Vagina (tissue), 2 donors: ENCODE measurements around the gene HMGN2. TPM values are rescaled to one million over a fixed set of nuclear protein-coding genes. Genes with fewer than 3 reads are reported as not detected.

Source experiments
- DNase-seq, 2 donors: peaks; one replicate each; pipeline ENCODE4 v3.0.0-alpha.2; 2017; ENCODE audit errors: extremely low spot score in 2 of 2
- H3K27ac ChIP-seq: fragments of 200-600 bp; sonication (generic); one replicate; pipeline ENCODE4 v1.5.1; 2019
- H3K27me3 ChIP-seq: fragments of 200-600 bp; sonication (generic); one replicate; pipeline ENCODE4 v1.5.1; 2019
- H3K36me3 ChIP-seq, 2 donors: fragments of 200-600 bp; sonication (generic); one replicate each; pipeline ENCODE4 v1.5.1; 2017 to 2019
- H3K4me1 ChIP-seq: fragments of 200-600 bp; sonication (generic); one replicate; pipeline ENCODE4 v1.5.1; 2019
- H3K4me3 ChIP-seq, 2 donors: fragments of 200-600 bp; sonication (generic); 1 replicate in 1 of 2; 2 replicates in 1 of 2; pipeline ENCODE4 v1.5.1; 2016 to 2019
- H3K9me3 ChIP-seq: fragments of 200-600 bp; sonication (generic); one replicate; pipeline ENCODE4 v1.5.1; 2019
- CTCF ChIP-seq, 3 experiments: fragments of 450-650 bp in 2 of 3; fragments of 200-600 bp in 1 of 3; sonication (generic) in 1 of 3; IDR thresholded peaks; one replicate each; pipeline ENCODE4 v1.5.1; 2017 to 2019; ENCODE audit warnings: antibody characterized with exemption in 3 of 3, mild to moderate bottlenecking in 2 of 3, moderate library complexity in 2 of 3
- POLR2A ChIP-seq, 2 donors: fragments of 450-650 bp; IDR thresholded peaks; one replicate each; pipeline ENCODE4 v1.6.1; 2017; ENCODE audit warnings: antibody characterized with exemption in 2 of 2, mild to moderate bottlenecking in 2 of 2, moderate library complexity in 2 of 2
- POLR2AphosphoS5 ChIP-seq, 2 donors: sonication (generic); formaldehyde crosslinking; IDR thresholded peaks; one replicate each; pipeline ENCODE4 v1.9.0; 2017; ENCODE audit warnings: antibody characterized with exemption in 2 of 2, mild to moderate bottlenecking in 2 of 2, low read depth in 1 of 2; ENCODE audit not compliant: insufficient read depth in 1 of 2
- intact Hi-C: fragments of 100-400 bp; cut with DNase I; formaldehyde crosslinking; loops from one replicate; pipeline ENCODE4 v1.15.1; 2023
- total RNA-seq: library from RNA; depleted of rRNA; stranded (reverse); fragments of >200 nt; gene quantifications from one replicate; pipeline ENCODE4 v1.2.3, GENCODE V29; 2016

HMGN2 gene
- total RNA-seq, 1 donor from 2014 or later = 127 TPM

GRCh38 chr1:26434161-26434752 is 38.0 kb upstream of the HMGN2 start:
- Histone ChIP-seq H3K27me3 (no peaks in the 10 kb centered on the region), H3K9me3 (no peaks in the 10 kb centered on the region), H3K4me3 (no peak overlapping the region), H3K36me3 (peaks cover 0 to 38% of the 10 kb centered on the region in 2 donors), H3K4me1 (peaks cover 31% of the 10 kb centered on the region), H3K27ac (no peak overlapping the region)
- DNase-seq = no peak
- TF ChIP-seq POLR2AphosphoS5 (IDR thresholded peaks at IDR 0.05; ENCODE audit: insufficient read depth in 1 of 2, low read depth in 1 of 2) (no peak), CTCF (IDR thresholded peaks at IDR 0.05) (no peak), POLR2A (IDR thresholded peaks at IDR 0.05) (no peak)
- intact Hi-C loops = no loop called here

- no peaks in the 10 kb centered on the region for H3K9me3 ChIP-seq
- intact Hi-C loops = no loop called here
- TF ChIP-seq CTCF (IDR thresholded peaks at IDR 0.05) = no peak
- no peak for TF ChIP-seq POLR2A (IDR thresholded peaks at IDR 0.05)
- TF ChIP-seq POLR2AphosphoS5 (IDR thresholded peaks at IDR 0.05; ENCODE audit: insufficient read depth in 1 of 2, low read depth in 1 of 2) = no peak
- H3K27me3 ChIP-seq = no peaks in the 10 kb centered on the region
- H3K27ac ChIP-seq = no peak overlapping the region
- H3K4me1 ChIP-seq = peaks cover 16% of the 10 kb centered on the region
- H3K4me3 ChIP-seq = no peak overlapping the region
- H3K36me3 ChIP-seq = peaks cover 0 to 68% of the 10 kb centered on the region in 2 donors
- DNase-seq = no peak
Observed at GRCh38 chr1:26438041-26438440, 34.2 kb upstream of the HMGN2 start.

- TF ChIP-seq POLR2A (IDR thresholded peaks at IDR 0.05) = no peak
- no peak for TF ChIP-seq CTCF (IDR thresholded peaks at IDR 0.05)
- no peak for TF ChIP-seq POLR2AphosphoS5 (IDR thresholded peaks at IDR 0.05; ENCODE audit: insufficient read depth in 1 of 2, low read depth in 1 of 2)
- Histone ChIP-seq H3K27ac (no peak overlapping the region), H3K27me3 (no peaks in the 10 kb centered on the region), H3K4me1 (no peaks in the 10 kb centered on the region), H3K36me3 (peaks cover 0 to 87% of the 10 kb centered on the region in 2 donors), H3K9me3 (no peaks in the 10 kb centered on the region), H3K4me3 (no peak overlapping the region)
- intact Hi-C loops = no loop called here
- no peak for DNase-seq
Observed at GRCh38 chr1:26440259-26440658, 32.0 kb upstream of the HMGN2 start.

GRCh38 chr1:26449868-26450267 is 22.4 kb upstream of the HMGN2 start:
- TF ChIP-seq POLR2A (IDR thresholded peaks at IDR 0.05) (no peak), POLR2AphosphoS5 (IDR thresholded peaks at IDR 0.05; ENCODE audit: insufficient read depth in 1 of 2, low read depth in 1 of 2) (no peak), CTCF (IDR thresholded peaks at IDR 0.05) (no peak)
- Histone ChIP-seq H3K36me3 (peaks cover 0 to 47% of the 10 kb centered on the region in 2 donors), H3K27ac (no peak overlapping the region), H3K4me1 (no peaks in the 10 kb centered on the region), H3K4me3 (no peak overlapping the region), H3K9me3 (no peaks in the 10 kb centered on the region), H3K27me3 (no peaks in the 10 kb centered on the region)
- intact Hi-C loops = no loop called here
- no peak for DNase-seq

GRCh38 chr1:26450908-26451307 is 21.3 kb upstream of the HMGN2 start:
- TF ChIP-seq POLR2AphosphoS5 (IDR thresholded peaks at IDR 0.05; ENCODE audit: insufficient read depth in 1 of 2, low read depth in 1 of 2) = no peak
- TF ChIP-seq POLR2A (IDR thresholded peaks at IDR 0.05) = no peak
- no peak for TF ChIP-seq CTCF (IDR thresholded peaks at IDR 0.05)
- DNase-seq = no peak
- no peaks in the 10 kb centered on the region for H3K4me1 ChIP-seq
- H3K4me3 ChIP-seq = no peak overlapping the region
- no peaks in the 10 kb centered on the region for H3K27me3 ChIP-seq
- no peaks in the 10 kb centered on the region for H3K9me3 ChIP-seq
- H3K36me3 ChIP-seq = peaks cover 0 to 49% of the 10 kb centered on the region in 2 donors
- intact Hi-C loops = no loop called here
- no peak overlapping the region for H3K27ac ChIP-seq
